A549 (cell line): Measurements from ENCODE around the gene CERKL. TPM values are rescaled to one million over a fixed set of nuclear protein-coding genes. Genes with fewer than 3 reads are reported as not detected.
"Not testable (repeated sequence)": the region's sequence is repeated elsewhere in the genome, so short reads cannot be mapped to it uniquely, and the experiment has no call there.

Source experiments
- ATAC-seq, 2 experiments: fragments of 200-7000 bp in 1 of 2; fragments of >200 bp in 1 of 2; cut with Nextera tagmentation in 1 of 2; cut with Tn5 transposase in 1 of 2; 3 replicates each; pipeline versions ENCODE4 v1.8.0 to v1.9.1; 2018 to 2020; ENCODE audit warnings: mild to moderate bottlenecking in 1 of 2, moderate library complexity in 1 of 2
- CTCF ChIA-PET: fragments of 300-600 bp; sonication (Branson Sonifier 250); formaldehyde crosslinking; extraction: SDS; loops from one replicate; lab custom pipeline; 2021; ENCODE audit warnings: antibody characterized with exemption, inconsistent platforms; lab: Yijun Ruan, JAX
- POLR2A ChIA-PET: fragments of 350-600 bp; formaldehyde crosslinking; extraction: SDS; loops from one replicate; lab custom pipeline; 2021; ENCODE audit warnings: antibody characterized with exemption, inconsistent platforms; lab: Yijun Ruan, JAX
- DNase-seq, 2 experiments: peaks; one replicate each; pipeline versions ENCODE4 v3.0.0 to v3.0.0-alpha.2; 2011 to 2016; ENCODE audit warnings: low read depth in 1 of 2, low spot score in 1 of 2
- FAIRE-seq: peaks from 2 replicates; lab custom pipeline; 2011; peaks lifted over from hg19 to GRCh38; lab: Jason Lieb, UNC
- H3K27ac ChIP-seq, 2 experiments: fragments of >200 bp; sonication (Bioruptor Twin); formaldehyde crosslinking; 3 replicates each; pipeline ENCODE4 v1.5.1; 2016 to 2017
- H3K4me1 ChIP-seq: fragments of >200 bp; sonication (Bioruptor Twin); formaldehyde crosslinking; 3 replicates; pipeline ENCODE4 v1.6.1; 2016
- H3K4me2 ChIP-seq: fragments of >200 bp; sonication (Bioruptor Twin); formaldehyde crosslinking; 3 replicates; pipeline ENCODE4 v1.6.1; 2016
- H3K4me3 ChIP-seq: fragments of >200 bp; sonication (Bioruptor Twin); formaldehyde crosslinking; 3 replicates; pipeline ENCODE4 v1.5.1; 2016
- H3K9me3 ChIP-seq: fragments of >200 bp; sonication (Bioruptor Twin); formaldehyde crosslinking; 3 replicates; pipeline ENCODE4 v1.6.1; 2016
- BHLHE40 ChIP-seq: IDR thresholded peaks from 2 replicates; pipeline ENCODE4 v1.6.1; 2012; ENCODE audit warnings: low read depth, low read length, inconsistent platforms
- CBX8 ChIP-seq: fragments of 200-600 bp; sonication (generic); IDR thresholded peaks from 2 replicates; pipeline ENCODE4 v1.6.1; 2016
- CHD4 ChIP-seq: fragments of 200-600 bp; sonication (generic); IDR thresholded peaks from 2 replicates; pipeline ENCODE4 v1.6.1; 2016; ENCODE audit warnings: antibody characterized with exemption, mild to moderate bottlenecking, borderline replicate concordance
- E2F6 ChIP-seq: IDR thresholded peaks from 2 replicates; pipeline ENCODE4 v1.6.1; 2012; ENCODE audit warnings: low read depth, borderline replicate concordance
- EHMT2 ChIP-seq: fragments of 200-600 bp; sonication (generic); IDR thresholded peaks from 2 replicates; pipeline ENCODE4 v1.6.1; 2016; ENCODE audit warnings: antibody characterized with exemption, low read depth, mild to moderate bottlenecking, moderate library complexity
- EP300 ChIP-seq, 2 experiments: fragments of >200 bp; sonication (Bioruptor Twin); formaldehyde crosslinking; IDR thresholded peaks; 2 replicates in 1 of 2; 3 replicates in 1 of 2; pipeline ENCODE4 v1.6.1; 2016 to 2017
- ESRRA ChIP-seq: fragments of 150-350 bp; IDR thresholded peaks from 2 replicates; pipeline ENCODE4 v1.6.1; 2014; ENCODE audit warnings: mild to moderate bottlenecking, low read length, borderline replicate concordance
- HDAC2 ChIP-seq: fragments of 200-600 bp; sonication (generic); IDR thresholded peaks from 2 replicates; pipeline ENCODE4 v1.6.1; 2016
- HOXA7 ChIP-seq: fragments of 250-450 bp; sonication (Bioruptor Pico); IDR thresholded peaks from 2 replicates; pipeline ENCODE4 v1.5.0; 2020; ENCODE audit warnings: mild to moderate bottlenecking, moderate library complexity
- JUN ChIP-seq, 2 experiments: fragments of >200 bp; sonication (Bioruptor Twin); formaldehyde crosslinking; IDR thresholded peaks; 2 replicates in 1 of 2; 3 replicates in 1 of 2; pipeline ENCODE4 v1.6.1; 2016 to 2017
- MAFK ChIP-seq: fragments of 450-650 bp; IDR thresholded peaks from 2 replicates; pipeline ENCODE4 v1.6.1; 2014; ENCODE audit not compliant: partially characterized antibody
- MAX ChIP-seq: IDR thresholded peaks from 2 replicates; pipeline ENCODE4 v1.6.1; 2012
- MYC ChIP-seq: IDR thresholded peaks from 2 replicates; pipeline ENCODE4 v1.6.1; 2012; ENCODE audit warnings: mild to moderate bottlenecking, inconsistent platforms, low read length, improper control_type of control experiment, borderline replicate concordance
- NFE2L2 ChIP-seq: fragments of 150-350 bp; conservative IDR thresholded peaks from 2 replicates; pipeline ENCODE4 v1.6.1; 2014; ENCODE audit warnings: low read length
- NPAS2 ChIP-seq: fragments of 250-450 bp; sonication (Bioruptor Pico); IDR thresholded peaks from 2 replicates; pipeline ENCODE4 v1.8.0; 2022; ENCODE audit warnings: mild to moderate bottlenecking, moderate library complexity, borderline replicate concordance
- PHF8 ChIP-seq: fragments of 200-600 bp; sonication (generic); IDR thresholded peaks from 2 replicates; pipeline ENCODE4 v1.6.1; 2016; ENCODE audit warnings: low read depth, mild to moderate bottlenecking, antibody characterized with exemption, moderate library complexity, borderline replicate concordance
- POLR2A ChIP-seq: IDR thresholded peaks from 2 replicates; pipeline ENCODE4 v1.6.1; 2012; ENCODE audit warnings: mild to moderate bottlenecking, low read length
- RCOR1 ChIP-seq: fragments of 150-350 bp; IDR thresholded peaks from 2 replicates; pipeline ENCODE4 v1.6.1; 2014; ENCODE audit warnings: antibody characterized with exemption, low read length, low read depth
- ZFP36 ChIP-seq: fragments of 450-650 bp; IDR thresholded peaks from 2 replicates; pipeline ENCODE4 v1.6.1; 2014; ENCODE audit warnings: borderline replicate concordance; ENCODE audit not compliant: partially characterized antibody
- WGBS: methylation state at CpG from one replicate; pipeline ENCODE4 v1.1.6; 2017; ENCODE audit errors: missing lambda C conversion rate; 5-methylcytosine and 5-hydroxymethylcytosine counted together
- polyA minus RNA-seq: library from RNA; depleted of rRNA, polyadenylated mRNA; stranded (reverse); fragments of >200 nt; gene quantifications from 2 replicates; pipeline ENCODE4 v1.2.3, GENCODE V29; 2011; rRNA and poly(A)+ RNA removed
- polyA plus RNA-seq, 4 experiments: library from polyadenylated mRNA; depleted of rRNA in 3 of 4; stranded (reverse); fragments of >200 nt; fragmentation: RNase III in 1 of 4; extraction: RNeasy Plus Mini Kit Qiagen cat#74134 plus additional on column Dnase treatment in 1 of 4; gene quantifications; 2 replicates in 3 of 4; 3 replicates in 1 of 4; pipeline ENCODE4 v1.2.3, GENCODE V29; 2011 to 2017

CERKL gene
- polyA plus RNA-seq (2011; rRNA removed) (0.53 and 0.85 TPM in 2 replicates), polyA plus RNA-seq (2017; fragmentation: RNase III; extraction: RNeasy Plus Mini Kit Qiagen cat#74134 plus additional on column Dnase treatment) (0.25 to 0.32 TPM (median 0.30 TPM) in 3 replicates), polyA minus RNA-seq (0.34 and 0.54 TPM in 2 replicates)
- 0.09 and 0.16 TPM in 2 replicates for polyA plus RNA-seq (2012; cell fraction: cytosol; rRNA removed)
- polyA plus RNA-seq (2012; cell fraction: nucleus; rRNA removed): 0.07 and 0.10 TPM in 2 replicates

GRCh38 chr2:181656450-181657291 is at the start of gene CERKL:
Gene CERKL (minus strand): TSS chr2:181657105. CDS start chr2:181657006, 99 bp downstream.
- ChIA-PET POLR2A (no interaction called here), CTCF (interaction anchor here (0.8 to 2.6 kb wide), 5 partner anchors 9 to 247 kb away, joined by 3 to 7 read pairs (median 3); no protein-coding TSS in a partner anchor)
- no peaks in the 10 kb centered on the region for H3K9me3 ChIP-seq
- ATAC-seq (peak; percentile 88 to 94), DNase-seq (peak; percentile 64 to 69), FAIRE-seq (no peak)
- peak within 1 kb of the TSS; percentile 70 for H3K4me2 ChIP-seq
- 6% methylated on average over 62 of the region's 70 CpGs for WGBS
- H3K27ac ChIP-seq: peak within 1 kb of the TSS; percentile 14 to 80; a peak in 4 of 6 replicates
- TF ChIP-seq POLR2A (peak; percentile 22; the same call in 1 of the 2 replicates), EP300 (IDR thresholded peaks at IDR 0.05) (no peak), CBX8 (0 out of 2 replicates have a peak, but pooled peaks have one; percentile 9), MAX (peak; percentile 36; the same call in 1 of the 2 replicates), E2F6 (peak; percentile 65; the same call in 1 of the 2 replicates), ZFP36 (peak; percentile 95)
- no peaks in the 10 kb centered on the region for H3K4me1 ChIP-seq
- H3K4me3 ChIP-seq: peak within 1 kb of the TSS; percentile 49

GRCh38 chr2:181702519-181702918 is 45.6 kb upstream of the CERKL start:
- H3K4me1 ChIP-seq, H3K4me2 ChIP-seq, DNase-seq, ATAC-seq, H3K4me3 ChIP-seq, FAIRE-seq, POLR2A ChIA-PET, H3K27ac ChIP-seq, H3K9me3 ChIP-seq: not testable (repeated sequence)
- 43% methylated on average over 3 of the region's 3 CpGs for WGBS
- CTCF ChIA-PET: interaction anchor here (2.2 kb wide), 1 partner anchor 130 kb away, joined by 7 read pairs; no protein-coding TSS in a partner anchor

GRCh38 chr2:181698223-181698622 is 41.3 kb upstream of the CERKL start:
- FAIRE-seq (no peak), ATAC-seq (no peak)
- POLR2A ChIA-PET: no interaction called here
- Histone ChIP-seq H3K27ac (no peak overlapping the region), H3K4me3 (no peak overlapping the region), H3K9me3 (peaks cover 1% of the 10 kb centered on the region; the same call in 1 of the 3 replicates)
- TF ChIP-seq NPAS2 (CRISPR knock-in tag) (no peak), HOXA7 (CRISPR knock-in tag) (no peak), ZFP36 (no peak), E2F6 (no peak)
- TF ChIP-seq, all 56 proteins: peak for 0
- Histone ChIP-seq H3K4me2 (no peak overlapping the region), H3K4me1 (no peaks in the 10 kb centered on the region)
- CTCF ChIA-PET: no interaction called here
- no peak for DNase-seq
- WGBS: 88% methylated on average over 1 of the region's 1 CpG

GRCh38 chr2:181697571-181697970 is 40.7 kb upstream of the CERKL start:
- Histone ChIP-seq H3K4me3 (no peak overlapping the region), H3K9me3 (no peaks in the 10 kb centered on the region), H3K4me1 (no peaks in the 10 kb centered on the region), H3K27ac (no peak overlapping the region), H3K4me2 (no peak overlapping the region)
- ATAC-seq: no peak
- DNase-seq: no peak
- ChIA-PET POLR2A (no interaction called here), CTCF (interaction anchor here (2.4 kb wide), 1 partner anchor 18 kb away, joined by 11 read pairs; no protein-coding TSS in a partner anchor)
- WGBS: 85% methylated on average over 1 of the region's 1 CpG
- FAIRE-seq: no peak
- no peak for TF ChIP-seq MYC
- TF ChIP-seq NFE2L2: no peak
- TF ChIP-seq ESRRA: no peak
- TF ChIP-seq JUN (IDR thresholded peaks at IDR 0.05): no peak
- TF ChIP-seq MAFK: no peak
- TF ChIP-seq HDAC2: no peak
- no peak for TF ChIP-seq CHD4
- no peak for TF ChIP-seq EHMT2
- no peak for TF ChIP-seq RCOR1
- TF ChIP-seq PHF8: no peak
- TF ChIP-seq BHLHE40: no peak
